ENCODE measurements around the gene ZNF646. TPM values are rescaled to one million over a fixed set of nuclear protein-coding genes. Genes with fewer than 3 reads are reported as not detected.

The ZNF646 gene
- total RNA-seq, 2 donors from 2014 or later: 17.0 to 21.7 TPM

DNA sequence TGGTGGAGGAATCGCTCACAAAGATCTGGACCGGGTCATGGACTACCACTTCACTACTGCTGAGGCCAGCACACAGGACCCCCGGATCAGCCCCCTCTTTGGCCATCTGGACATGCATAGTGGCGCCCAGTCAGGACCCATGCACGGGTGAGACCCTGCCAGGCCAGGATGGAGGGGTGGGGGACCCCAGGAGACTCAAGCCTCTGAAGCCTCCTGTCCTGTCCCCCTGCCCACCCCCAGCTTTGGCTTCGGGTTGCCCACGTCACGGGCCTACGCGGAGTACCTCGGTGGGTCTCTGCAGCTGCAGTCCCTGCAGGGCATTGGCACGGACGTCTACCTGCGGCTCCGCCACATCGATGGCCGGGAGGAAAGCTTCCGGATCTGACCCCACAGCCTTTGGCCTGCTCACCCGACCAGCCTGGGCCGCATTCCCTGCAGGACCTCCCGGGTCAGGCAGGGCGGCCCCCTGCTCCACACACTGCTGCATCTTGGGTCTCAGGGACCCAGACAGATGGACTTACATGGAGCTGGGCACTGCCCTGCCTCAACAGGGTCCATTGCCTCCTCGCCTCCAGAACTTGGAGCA lies 37.8 kb downstream of the ZNF646 start:
- peaks cover 15% of the 10 kb centered on the region for H3K4me1 Mint-ChIP-seq

DNA sequence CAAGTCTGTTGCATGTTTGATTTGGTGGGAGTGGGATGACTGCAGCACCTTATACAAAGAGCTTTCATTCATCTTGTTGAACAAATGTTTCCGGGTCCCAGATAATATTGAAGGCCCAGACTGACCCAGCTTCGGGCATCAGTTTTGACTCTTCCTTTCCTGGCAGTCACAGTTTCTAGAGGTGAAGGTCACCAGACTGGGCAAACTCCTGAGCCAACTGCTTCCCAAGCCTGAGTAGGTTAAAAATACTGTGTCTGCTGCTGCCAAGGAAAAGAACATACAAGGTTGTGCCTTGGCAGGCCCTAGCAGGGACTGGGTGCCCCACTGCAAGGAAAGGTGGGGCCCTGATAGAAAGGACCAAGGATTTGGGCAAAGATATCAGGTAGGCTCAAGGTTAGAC lies 38.5 kb downstream of the ZNF646 start:
- no peak for ATAC-seq
- H3K4me3 Mint-ChIP-seq: no peak overlapping the region
- H3K4me1 Mint-ChIP-seq: peaks cover 12% of the 10 kb centered on the region
- no peak for DNase-seq
- no peaks in the 10 kb centered on the region for H3K9me3 ChIP-seq (ENCODE audit: control insufficient read depth, low read length, poor library complexity, severe bottlenecking)
- H3K27me3 Mint-ChIP-seq: no peaks in the 10 kb centered on the region
- peak overlapping the region; percentile 24 for H3K27ac Mint-ChIP-seq
- H3K36me3 Mint-ChIP-seq (ENCODE audit: low read depth): peaks cover 2% of the 10 kb centered on the region

More for the DNA sequence above, 37.8 kb downstream of the ZNF646 start:
- H3K9me3 ChIP-seq (ENCODE audit: control insufficient read depth, low read length, poor library complexity, severe bottlenecking): no peaks in the 10 kb centered on the region
- Mint-ChIP-seq H3K4me3 (no peak overlapping the region), H3K27ac (no peak overlapping the region), H3K27me3 (no peaks in the 10 kb centered on the region), H3K36me3 (ENCODE audit: low read depth) (peaks cover 2% of the 10 kb centered on the region)
- ATAC-seq (no peak), DNase-seq (no peak)

DNA sequence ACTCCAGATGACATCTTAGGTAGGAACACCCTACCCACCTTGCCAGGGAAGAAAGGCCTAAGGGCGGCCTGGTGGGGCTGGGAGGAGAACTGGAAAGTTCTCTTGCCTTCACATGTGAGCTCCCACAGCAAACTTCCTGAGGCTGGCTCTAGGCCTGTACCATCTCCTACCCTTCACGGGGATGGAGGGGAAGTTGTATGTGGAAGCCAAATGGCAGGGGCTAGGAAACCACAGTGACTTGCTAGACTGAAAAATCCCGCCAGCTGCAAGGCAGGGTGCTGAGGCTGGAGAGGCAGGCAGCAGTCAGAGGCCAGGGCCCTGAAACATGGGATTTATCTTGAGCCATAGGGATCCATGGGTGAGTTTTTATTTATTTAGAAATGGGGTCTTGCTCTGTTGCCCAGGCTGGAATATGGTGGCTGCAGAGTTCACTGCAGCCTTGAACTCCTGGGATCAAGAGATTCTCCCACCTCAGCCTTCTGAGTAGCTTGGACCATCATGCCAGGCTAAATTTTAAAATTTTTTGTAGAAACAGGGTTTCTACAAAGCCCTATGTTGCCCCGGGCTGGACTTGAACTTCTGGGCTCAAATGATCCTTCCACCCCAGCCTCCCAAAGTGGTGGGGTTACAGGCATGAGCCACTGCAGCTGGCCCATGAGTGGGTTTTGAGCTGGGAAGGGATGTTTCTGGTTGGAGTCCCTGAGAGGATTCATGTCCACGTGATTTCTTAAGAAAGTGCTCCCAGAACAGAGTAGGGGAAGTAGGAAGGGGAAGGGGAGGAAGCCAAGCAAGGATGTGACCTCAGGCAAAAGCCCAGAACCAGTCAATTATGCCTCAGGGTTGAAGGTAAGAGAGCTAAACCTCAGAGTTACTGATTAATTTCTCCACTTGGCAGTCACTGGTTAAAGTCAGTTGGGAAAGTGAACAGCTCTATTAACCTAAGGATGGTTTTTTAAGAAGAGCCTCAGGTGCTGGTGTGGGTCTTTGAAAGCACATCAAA lies 39.2 kb downstream of the ZNF646 start:
- peaks cover 2% of the 10 kb centered on the region for H3K36me3 Mint-ChIP-seq (ENCODE audit: low read depth)
- ATAC-seq (no peak), DNase-seq (no peak)
- peaks cover 14% of the 10 kb centered on the region for H3K4me1 Mint-ChIP-seq
- no peaks in the 10 kb centered on the region for H3K9me3 ChIP-seq (ENCODE audit: control insufficient read depth, low read length, poor library complexity, severe bottlenecking)
- H3K27ac Mint-ChIP-seq: peak overlapping the region; percentile 24
- H3K4me3 Mint-ChIP-seq: no peak overlapping the region
- H3K27me3 Mint-ChIP-seq: no peaks in the 10 kb centered on the region

DNA sequence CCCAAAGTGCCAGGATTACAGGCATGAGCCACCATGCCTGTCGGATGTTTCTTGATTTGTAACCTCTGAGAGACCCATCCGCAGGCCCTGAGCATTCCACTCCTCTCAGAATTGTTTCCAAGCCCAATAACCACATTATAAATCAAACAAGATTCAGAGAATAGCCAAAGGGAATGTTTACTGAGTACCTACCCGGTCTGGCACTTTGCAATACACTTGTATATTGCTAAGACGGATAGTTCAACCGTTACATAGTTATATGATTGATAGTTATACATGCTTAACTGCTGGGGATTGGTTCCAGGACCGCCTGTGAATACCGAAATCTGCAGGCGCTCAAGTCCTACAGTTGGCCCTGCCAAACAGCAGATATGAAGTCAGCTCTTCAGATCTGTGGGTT lies 40.2 kb downstream of the ZNF646 start:
- Mint-ChIP-seq H3K27me3 (no peaks in the 10 kb centered on the region), H3K4me1 (peaks cover 18% of the 10 kb centered on the region), H3K27ac (no peak overlapping the region), H3K36me3 (ENCODE audit: low read depth) (peaks cover 2% of the 10 kb centered on the region), H3K4me3 (no peak overlapping the region)
- no peak for ATAC-seq
- DNase-seq: no peak
- no peaks in the 10 kb centered on the region for H3K9me3 ChIP-seq (ENCODE audit: control insufficient read depth, low read length, poor library complexity, severe bottlenecking)

DNA sequence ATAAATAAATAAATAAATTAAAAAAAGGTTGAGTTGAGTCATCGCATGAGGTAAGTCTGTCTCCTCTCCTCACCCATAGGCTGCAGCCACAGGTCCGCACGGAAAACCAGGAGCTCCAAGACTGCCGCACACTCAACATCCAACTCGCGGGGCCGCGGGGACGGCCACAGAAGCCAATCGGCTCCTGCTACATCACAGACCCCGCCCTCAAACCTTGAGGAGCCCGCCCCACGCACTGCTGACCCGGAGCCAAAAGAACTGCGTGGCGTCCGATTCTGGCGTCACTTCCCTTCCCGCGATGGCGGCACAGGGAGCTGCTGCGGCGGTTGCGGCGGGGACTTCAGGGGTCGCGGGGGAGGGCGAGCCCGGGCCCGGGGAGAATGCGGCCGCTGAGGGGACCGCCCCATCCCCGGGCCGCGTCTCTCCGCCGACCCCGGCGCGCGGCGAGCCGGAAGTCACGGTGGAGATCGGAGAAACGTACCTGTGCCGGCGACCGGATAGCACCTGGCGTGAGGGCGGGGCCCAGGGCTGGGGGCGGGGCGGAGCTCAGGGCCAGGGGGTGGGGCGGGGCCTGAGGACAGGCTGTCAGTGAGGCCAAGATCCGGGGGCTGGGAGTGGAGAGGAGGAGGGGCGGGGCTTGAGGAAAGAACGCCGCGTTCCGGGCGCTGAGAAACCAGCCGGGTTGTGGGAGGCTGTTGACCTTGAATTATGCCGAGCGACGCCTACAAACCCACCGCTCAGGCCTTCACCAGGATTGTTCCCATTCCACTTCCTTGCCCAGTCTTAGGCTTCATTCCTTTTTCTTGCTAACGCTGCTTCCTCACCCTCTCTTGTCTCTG lies 43.4 kb downstream of the ZNF646 start, which contains the start of gene KAT8:
KAT8 (plus strand) TSS at position 281 of the 839 bp plus-strand sequence; CDS start at position 299, 18 bp downstream.
- H3K27ac Mint-ChIP-seq: peak within 1 kb of the TSS; percentile 95
- peaks cover 6% of the 10 kb centered on the region for H3K36me3 Mint-ChIP-seq (ENCODE audit: low read depth)
- ATAC-seq: peak; percentile 92
- H3K9me3 ChIP-seq (ENCODE audit: control insufficient read depth, low read length, poor library complexity, severe bottlenecking): no peaks in the 10 kb centered on the region
- peak; percentile 92 to 96 (median 96) for DNase-seq
- H3K27me3 Mint-ChIP-seq: no peaks in the 10 kb centered on the region
- peaks cover 14% of the 10 kb centered on the region for H3K4me1 Mint-ChIP-seq
- H3K4me3 Mint-ChIP-seq: peak within 1 kb of the TSS; percentile 93

DNA sequence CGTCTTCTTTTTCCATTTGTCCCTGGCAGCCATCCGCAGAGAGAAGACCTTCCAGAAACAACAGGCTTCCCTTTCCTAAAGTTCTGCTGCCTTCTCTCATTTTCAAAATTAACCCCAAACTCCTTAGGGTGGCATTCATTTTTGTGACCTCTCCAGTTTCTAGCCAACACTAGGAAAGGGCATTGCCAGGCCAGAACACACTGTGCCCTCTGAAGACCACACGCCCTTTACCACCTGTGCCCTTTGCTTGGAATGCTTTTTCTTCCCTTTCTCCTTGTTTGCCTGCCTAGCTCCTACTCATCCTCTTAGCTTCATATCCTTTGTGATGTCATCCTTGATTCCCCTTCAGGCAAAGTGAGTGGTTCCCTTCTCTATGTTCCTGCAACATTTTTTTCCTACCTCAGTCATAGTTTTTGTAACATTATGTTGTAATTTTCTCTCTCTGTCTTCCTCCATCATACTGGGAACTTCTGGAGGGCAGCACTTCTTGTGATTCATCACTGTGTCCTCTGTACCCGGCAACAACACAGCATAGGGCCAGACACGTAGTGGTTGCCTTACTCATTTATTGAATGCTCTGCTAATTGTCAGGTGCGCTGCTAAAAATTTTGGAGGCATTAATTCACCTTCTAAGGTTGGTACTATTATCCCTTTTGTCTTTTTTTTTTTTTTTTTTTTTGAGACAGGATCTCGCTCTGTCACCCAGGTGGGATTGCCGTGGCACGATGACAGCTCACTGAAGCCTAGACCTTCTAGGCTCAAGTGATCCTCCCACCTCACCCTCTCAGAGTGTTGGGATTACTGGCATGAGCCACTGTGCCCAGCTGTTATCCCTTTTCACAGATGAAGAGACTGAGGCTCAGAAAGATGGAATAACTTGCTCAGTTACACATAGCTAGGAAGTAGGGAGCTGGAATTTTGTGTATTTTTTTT lies 44.3 kb downstream of the ZNF646 start:
- Mint-ChIP-seq H3K4me3 (peak overlapping the region; percentile 93), H3K36me3 (ENCODE audit: low read depth) (peaks cover 6% of the 10 kb centered on the region), H3K4me1 (peaks cover 14% of the 10 kb centered on the region), H3K27ac (peak overlapping the region; percentile 95), H3K27me3 (no peaks in the 10 kb centered on the region)
- DNase-seq (no peak), ATAC-seq (no peak)
- no peaks in the 10 kb centered on the region for H3K9me3 ChIP-seq (ENCODE audit: control insufficient read depth, low read length, poor library complexity, severe bottlenecking)

DNA sequence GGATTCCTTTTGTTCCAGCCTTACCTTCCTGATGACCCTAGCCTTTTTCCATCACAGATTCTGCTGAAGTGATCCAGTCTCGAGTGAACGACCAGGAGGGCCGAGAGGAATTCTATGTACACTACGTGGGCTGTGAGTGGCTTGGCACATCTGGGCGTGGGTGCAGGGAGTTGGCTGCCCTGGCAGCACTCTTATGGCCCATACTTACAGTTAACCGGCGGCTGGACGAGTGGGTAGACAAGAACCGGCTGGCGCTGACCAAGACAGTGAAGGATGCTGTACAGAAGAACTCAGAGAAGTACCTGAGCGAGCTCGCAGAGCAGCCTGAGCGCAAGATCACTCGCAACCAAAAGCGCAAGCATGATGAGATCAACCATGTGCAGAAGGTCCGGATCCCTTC lies 45.9 kb downstream of the ZNF646 start:
- no peaks in the 10 kb centered on the region for H3K27me3 Mint-ChIP-seq
- no peak overlapping the region for H3K4me3 Mint-ChIP-seq
- H3K9me3 ChIP-seq (ENCODE audit: control insufficient read depth, low read length, poor library complexity, severe bottlenecking): no peaks in the 10 kb centered on the region
- no peak for ATAC-seq
- H3K27ac Mint-ChIP-seq: no peak overlapping the region
- H3K4me1 Mint-ChIP-seq: peaks cover 12% of the 10 kb centered on the region
- no peak for DNase-seq
- H3K36me3 Mint-ChIP-seq (ENCODE audit: low read depth): peaks cover 6% of the 10 kb centered on the region

DNA sequence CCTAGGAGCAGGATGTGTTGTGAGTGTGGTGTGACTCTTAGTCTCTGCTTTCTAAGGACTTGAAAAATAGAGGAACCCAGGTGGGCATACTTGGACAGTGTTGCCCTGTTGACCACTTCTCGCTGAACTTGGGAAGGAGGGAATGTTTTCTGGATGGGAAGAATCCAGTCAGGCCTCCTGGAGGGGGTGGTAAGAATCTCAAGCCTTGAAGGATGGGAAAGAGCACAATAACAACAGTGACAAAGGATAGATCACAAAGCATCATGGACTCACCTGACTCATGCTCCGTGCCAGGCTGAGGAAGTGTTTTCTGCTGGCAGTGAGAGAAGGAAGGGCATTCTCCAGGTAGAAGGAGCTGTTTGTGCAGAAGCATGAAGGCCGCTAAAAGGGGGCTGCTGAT lies 51.6 kb downstream of the ZNF646 start:
- ATAC-seq: no peak
- no peak for DNase-seq
- H3K36me3 Mint-ChIP-seq (ENCODE audit: low read depth): no peaks in the 10 kb centered on the region
- H3K27ac Mint-ChIP-seq: peak overlapping the region; percentile 47
- H3K4me3 Mint-ChIP-seq: no peak overlapping the region
- peaks cover 2% of the 10 kb centered on the region for H3K4me1 Mint-ChIP-seq
- no peaks in the 10 kb centered on the region for H3K27me3 Mint-ChIP-seq
- no peaks in the 10 kb centered on the region for H3K9me3 ChIP-seq (ENCODE audit: control insufficient read depth, low read length, poor library complexity, severe bottlenecking)

DNA sequence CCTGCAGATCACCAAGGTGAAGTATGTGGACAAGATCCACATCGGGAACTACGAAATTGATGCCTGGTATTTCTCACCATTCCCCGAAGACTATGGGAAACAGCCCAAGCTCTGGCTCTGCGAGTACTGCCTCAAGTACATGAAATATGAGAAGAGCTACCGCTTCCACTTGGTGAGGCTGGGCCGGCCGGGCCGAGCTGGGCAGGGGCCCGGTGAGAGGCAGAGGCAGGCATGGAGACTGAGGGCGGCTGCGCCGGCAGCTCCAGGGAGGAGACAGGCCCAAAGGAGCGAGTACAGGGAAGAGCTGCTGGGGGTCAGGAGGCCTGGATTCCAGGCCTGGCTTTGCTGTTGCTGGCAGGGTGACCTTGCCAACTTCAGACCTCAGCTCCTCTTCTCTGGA lies 53.0 kb downstream of the ZNF646 start:
- H3K9me3 ChIP-seq (ENCODE audit: control insufficient read depth, low read length, poor library complexity, severe bottlenecking): no peaks in the 10 kb centered on the region
- no peaks in the 10 kb centered on the region for H3K27me3 Mint-ChIP-seq
- H3K27ac Mint-ChIP-seq: no peak overlapping the region
- peaks cover 2% of the 10 kb centered on the region for H3K4me1 Mint-ChIP-seq
- ATAC-seq: no peak
- no peak for DNase-seq
- H3K4me3 Mint-ChIP-seq: no peak overlapping the region
- no peaks in the 10 kb centered on the region for H3K36me3 Mint-ChIP-seq (ENCODE audit: low read depth)

DNA sequence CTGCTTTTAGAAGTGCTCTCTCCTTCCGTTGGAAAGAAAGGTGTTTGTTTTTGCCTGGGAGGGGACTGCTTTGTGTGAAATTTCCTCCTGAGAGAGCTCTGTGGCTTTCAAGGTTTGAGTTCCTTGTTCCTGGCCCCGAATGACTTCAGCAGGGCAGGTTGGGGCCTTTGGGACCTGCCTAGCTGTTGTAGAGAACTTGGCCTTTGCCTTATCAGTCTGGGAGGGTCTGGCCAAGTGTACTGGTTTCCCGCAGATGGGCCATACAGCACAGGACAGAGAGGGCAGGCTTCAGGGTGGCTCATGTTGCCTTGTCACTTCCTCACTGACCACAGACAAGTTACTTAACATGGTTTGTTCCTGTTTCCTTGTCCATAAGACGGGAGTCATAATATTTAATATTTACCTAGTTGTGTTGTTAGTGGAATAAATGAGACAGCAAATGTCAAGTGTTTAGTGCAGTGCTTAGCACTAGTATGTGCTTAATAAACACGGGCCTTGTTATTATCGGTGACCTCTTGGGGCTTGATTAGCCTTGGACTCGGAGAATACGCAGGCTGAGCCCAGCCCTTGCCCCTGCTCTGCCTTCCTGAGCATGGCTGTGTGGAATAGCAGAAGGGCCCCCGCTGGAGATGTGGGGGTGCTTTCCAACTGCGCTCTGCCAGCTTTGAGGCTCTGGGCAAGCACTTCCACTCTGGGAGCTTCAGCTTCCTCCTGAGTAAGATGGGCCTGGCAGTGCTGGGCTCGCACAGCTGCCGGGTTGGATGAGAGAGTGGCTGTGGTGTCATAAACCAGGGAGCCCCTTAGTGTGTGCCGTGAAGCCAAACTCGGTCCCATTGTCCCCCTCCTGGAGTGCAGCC lies 54.7 kb downstream of the ZNF646 start:
- Mint-ChIP-seq H3K4me1 (peaks cover 4% of the 10 kb centered on the region), H3K36me3 (ENCODE audit: low read depth) (no peaks in the 10 kb centered on the region), H3K4me3 (no peak overlapping the region), H3K27ac (peak overlapping the region; percentile 16), H3K27me3 (no peaks in the 10 kb centered on the region)
- DNase-seq (no peak), ATAC-seq (peak; percentile 54)
- no peaks in the 10 kb centered on the region for H3K9me3 ChIP-seq (ENCODE audit: control insufficient read depth, low read length, poor library complexity, severe bottlenecking)

DNA sequence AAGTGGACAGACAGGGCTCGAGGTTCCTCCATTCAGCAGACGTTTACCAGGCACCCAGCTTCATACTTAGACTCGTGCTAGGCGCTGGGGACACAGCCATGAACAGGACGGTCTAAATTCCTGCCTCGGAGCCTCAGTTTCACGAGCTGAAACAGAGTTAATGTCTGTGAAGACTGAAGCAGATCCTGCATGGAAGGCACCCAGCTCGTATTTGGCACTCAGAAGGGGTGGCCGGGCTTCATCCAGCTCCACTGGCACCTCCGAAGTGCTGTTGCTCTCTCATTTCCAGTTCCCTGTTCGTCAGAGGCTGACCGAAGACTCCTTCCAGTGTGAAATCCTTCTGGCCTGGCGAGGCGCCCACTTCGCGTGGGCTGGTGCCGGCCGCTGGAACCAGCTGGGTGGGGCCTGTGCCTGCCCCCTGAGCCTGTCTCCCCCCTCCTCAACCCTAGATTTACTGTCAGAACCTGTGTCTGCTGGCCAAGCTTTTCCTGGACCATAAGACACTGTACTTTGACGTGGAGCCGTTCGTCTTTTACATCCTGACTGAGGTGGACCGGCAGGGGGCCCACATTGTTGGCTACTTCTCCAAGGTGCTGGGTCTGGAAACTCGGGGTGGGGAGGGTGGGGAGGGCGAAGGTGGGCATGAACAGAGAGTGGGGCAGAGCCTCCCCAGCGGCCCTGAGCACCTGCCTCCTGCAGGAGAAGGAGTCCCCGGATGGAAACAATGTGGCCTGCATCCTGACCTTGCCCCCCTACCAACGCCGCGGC lies 55.5 kb downstream of the ZNF646 start:
- no peaks in the 10 kb centered on the region for H3K9me3 ChIP-seq (ENCODE audit: control insufficient read depth, low read length, poor library complexity, severe bottlenecking)
- Mint-ChIP-seq H3K27me3 (no peaks in the 10 kb centered on the region), H3K36me3 (ENCODE audit: low read depth) (no peaks in the 10 kb centered on the region), H3K27ac (no peak overlapping the region), H3K4me1 (peaks cover 4% of the 10 kb centered on the region), H3K4me3 (no peak overlapping the region)
- ATAC-seq (no peak), DNase-seq (no peak)

Data from T-helper 17 cell (primary cell).